ENCODE data around the gene MFSD11.
A peak's percentile ranks its signal among the peaks of the same experiment; 100 is the strongest.
"Not testable (repeated sequence)": the region's sequence is repeated elsewhere in the genome, so short reads cannot be mapped to it uniquely, and the experiment has no call there.

The MFSD11 gene

DNA sequence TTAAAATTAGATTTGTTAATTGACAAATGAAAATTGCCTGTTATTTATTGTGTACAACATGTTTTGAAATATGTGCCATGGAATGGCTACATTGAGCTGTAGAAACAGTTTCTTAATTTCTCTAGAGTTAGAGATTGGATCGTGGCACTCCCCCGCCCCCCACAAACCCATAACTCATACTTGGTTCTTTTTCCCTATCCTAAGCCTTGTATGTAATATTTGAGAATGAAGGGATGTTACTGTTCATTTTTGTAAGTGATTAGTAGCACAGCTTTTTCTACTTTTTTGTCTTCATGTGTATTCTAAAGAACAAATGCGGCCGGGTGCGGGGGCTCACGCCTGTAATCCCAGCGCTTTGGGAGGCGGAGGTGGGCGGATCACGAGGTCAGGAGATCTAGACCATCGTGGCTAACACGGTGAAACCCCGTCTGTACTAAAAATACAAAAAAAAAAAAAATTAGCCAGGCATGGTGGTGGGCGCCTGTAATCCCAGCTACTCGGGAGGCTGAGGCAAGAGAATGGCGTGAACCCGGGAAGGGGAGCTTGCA is 1.7 kb downstream of the MFSD11 start:
- not testable (repeated sequence) for H3K27me3 Mint-ChIP-seq (ENCODE audit: low read depth)
- peaks cover 34% of the 10 kb centered on the region for H3K36me3 Mint-ChIP-seq (ENCODE audit: low read depth)

DNA sequence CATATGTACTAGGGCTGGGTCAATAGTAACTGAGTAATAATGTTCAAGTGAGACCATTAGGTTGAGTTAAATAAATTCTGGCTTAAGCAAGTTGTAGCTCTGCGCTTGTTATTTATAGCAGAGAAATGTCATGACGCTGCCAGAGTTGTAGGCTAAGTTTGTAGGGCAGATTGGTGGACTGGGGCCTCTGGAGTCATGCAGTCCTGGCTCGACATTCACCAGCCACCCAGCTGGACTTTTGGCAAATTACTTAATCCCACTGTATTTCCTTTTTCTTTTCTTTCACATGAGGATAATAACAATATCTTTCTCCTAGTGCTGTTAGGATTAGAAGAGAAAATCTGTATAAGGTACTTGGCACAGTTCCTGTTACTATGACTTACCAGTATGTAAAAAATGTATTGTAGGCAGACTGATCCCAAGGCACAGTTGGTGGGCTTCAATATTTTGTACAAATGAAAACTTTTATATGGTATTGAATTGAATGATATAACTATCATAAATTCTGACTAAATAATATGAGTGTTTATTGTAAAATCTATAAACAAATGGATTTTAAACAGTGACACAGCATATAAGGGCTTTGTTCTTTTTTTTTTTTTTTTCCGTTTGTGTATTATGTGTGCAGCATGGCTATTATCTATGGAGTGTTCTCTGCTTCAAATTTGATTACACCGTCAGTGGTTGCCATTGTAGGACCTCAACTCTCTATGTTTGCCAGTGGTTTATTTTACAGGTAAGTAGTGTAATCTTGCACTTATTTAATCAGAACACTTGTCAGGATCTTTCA is 2.6 kb downstream of the MFSD11 start:
- DNase-seq (ENCODE audit: low spot score), result no peak
- Mint-ChIP-seq H3K36me3 (ENCODE audit: low read depth) (peaks cover 34% of the 10 kb centered on the region), H3K9me3 (no peaks in the 10 kb centered on the region), H3K4me1 (ENCODE audit: low read depth) (peaks cover 18% of the 10 kb centered on the region), H3K27ac (no peak overlapping the region), H3K4me3 (no peak overlapping the region), H3K27me3 (ENCODE audit: low read depth) (no peaks in the 10 kb centered on the region)

More for the DNA sequence above, 1.7 kb downstream of the MFSD11 start:
- H3K27ac Mint-ChIP-seq; H3K9me3 Mint-ChIP-seq; H3K4me3 Mint-ChIP-seq; DNase-seq (ENCODE audit: low spot score): not testable (repeated sequence)
- peaks cover 18% of the 10 kb centered on the region for H3K4me1 Mint-ChIP-seq (ENCODE audit: low read depth)

DNA sequence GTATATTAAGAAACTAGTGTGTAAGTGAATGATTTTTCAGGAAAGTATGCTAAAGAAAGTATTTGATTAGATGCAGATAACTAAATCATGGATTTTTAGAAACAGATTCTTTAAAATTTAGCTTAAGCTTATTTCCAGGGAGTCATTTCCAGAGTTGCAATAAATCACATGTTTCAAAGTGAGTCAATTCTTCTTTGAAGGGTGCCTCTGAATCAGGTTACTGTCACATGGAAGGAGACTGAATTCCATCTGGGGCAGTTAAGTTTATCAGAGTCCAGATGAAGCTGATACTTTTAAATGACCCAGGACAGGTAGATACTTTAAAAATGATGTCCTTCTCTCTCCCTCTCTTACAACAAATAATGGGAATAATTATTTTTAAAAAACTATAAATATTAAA is 5.0 kb downstream of the MFSD11 start:
- no peaks in the 10 kb centered on the region for H3K27me3 Mint-ChIP-seq (ENCODE audit: low read depth)
- no peaks in the 10 kb centered on the region for H3K9me3 Mint-ChIP-seq
- no peak for DNase-seq (ENCODE audit: low spot score)
- no peak overlapping the region for H3K4me3 Mint-ChIP-seq
- H3K4me1 Mint-ChIP-seq (ENCODE audit: low read depth), result peaks cover 19% of the 10 kb centered on the region
- no peak overlapping the region for H3K27ac Mint-ChIP-seq
- H3K36me3 Mint-ChIP-seq (ENCODE audit: low read depth), result peaks cover 37% of the 10 kb centered on the region

DNA sequence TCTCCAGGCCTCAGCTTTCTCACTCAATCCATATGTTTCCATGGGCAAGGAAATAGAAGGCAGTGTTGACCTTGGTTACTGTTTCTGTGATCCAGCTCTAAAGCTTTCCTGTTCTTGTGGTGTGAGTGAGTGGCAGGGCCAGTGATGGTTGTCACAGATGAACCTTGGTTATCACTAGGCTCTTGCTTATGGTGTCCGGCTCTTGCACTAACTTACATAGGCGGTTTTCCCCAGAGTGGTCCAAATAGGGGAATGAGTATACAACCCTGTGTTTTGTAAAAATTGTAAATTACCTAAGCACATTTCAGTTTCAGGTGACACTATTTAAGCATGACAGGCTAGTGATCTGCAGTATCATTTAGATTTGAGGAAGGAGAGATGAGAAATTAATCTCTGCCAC is 6.8 kb downstream of the MFSD11 start:
- DNase-seq (ENCODE audit: low spot score), result no peak
- H3K27ac Mint-ChIP-seq, result no peak overlapping the region
- no peak overlapping the region for H3K4me3 Mint-ChIP-seq
- no peaks in the 10 kb centered on the region for H3K27me3 Mint-ChIP-seq (ENCODE audit: low read depth)
- H3K9me3 Mint-ChIP-seq, result no peaks in the 10 kb centered on the region
- H3K36me3 Mint-ChIP-seq (ENCODE audit: low read depth), result peaks cover 45% of the 10 kb centered on the region
- peaks cover 6% of the 10 kb centered on the region for H3K4me1 Mint-ChIP-seq (ENCODE audit: low read depth)

DNA sequence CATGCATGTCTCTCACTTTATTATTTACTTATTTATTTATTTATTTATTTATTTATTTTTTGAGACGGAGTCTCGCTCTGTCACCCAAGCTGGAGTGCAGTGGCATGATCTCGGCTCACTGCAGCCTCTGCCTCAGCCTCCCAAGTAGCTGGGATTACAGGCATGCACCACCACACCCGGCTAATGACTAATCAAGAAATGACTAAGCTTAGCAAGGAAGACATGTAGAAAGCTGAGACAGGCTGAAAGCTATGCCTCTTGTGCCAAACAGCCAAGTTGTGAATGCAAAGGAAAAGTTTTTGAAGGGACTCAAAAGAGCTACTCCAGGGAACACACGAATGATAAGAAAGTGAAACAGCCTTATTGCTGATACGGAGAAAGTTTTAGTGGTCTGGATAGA is 7.9 kb downstream of the MFSD11 start:
- DNase-seq (ENCODE audit: low spot score); H3K27ac Mint-ChIP-seq; H3K4me3 Mint-ChIP-seq; H3K4me1 Mint-ChIP-seq (ENCODE audit: low read depth); H3K27me3 Mint-ChIP-seq (ENCODE audit: low read depth); H3K9me3 Mint-ChIP-seq: not testable (repeated sequence)
- H3K36me3 Mint-ChIP-seq (ENCODE audit: low read depth), result peaks cover 48% of the 10 kb centered on the region

DNA sequence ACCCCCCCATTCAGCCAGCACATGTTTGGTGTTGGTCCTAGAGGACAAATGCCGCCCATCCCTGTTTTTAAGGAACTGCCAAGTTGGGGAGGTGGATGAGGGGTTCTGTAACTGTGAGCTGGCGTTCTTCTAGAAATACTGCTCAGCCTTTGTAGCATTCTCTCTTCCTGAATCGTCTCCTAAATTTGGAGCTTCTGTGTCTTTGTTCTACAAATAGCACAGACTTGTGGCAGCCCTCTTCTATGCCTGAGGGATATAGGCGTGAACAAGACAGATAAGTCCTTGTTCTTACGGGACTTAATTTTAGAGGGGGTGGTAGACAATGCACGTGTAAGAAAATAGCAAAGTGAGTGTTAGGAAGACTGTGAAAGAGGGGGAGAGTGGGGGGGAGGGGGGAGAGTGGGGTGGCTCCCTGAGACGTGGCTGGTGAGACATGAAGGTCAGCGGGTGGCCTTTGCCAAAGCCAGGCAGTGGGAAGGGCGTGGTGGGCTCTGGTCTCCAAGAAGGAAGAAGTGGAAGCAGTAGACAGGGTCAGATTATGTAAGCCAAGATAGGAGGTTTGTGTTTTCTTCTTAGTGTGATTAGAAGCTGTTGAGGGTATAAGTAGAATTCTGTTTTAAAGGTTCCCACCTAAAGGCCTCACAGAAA is 9.9 kb downstream of the MFSD11 start:
- H3K9me3 Mint-ChIP-seq, result no peaks in the 10 kb centered on the region
- peaks cover 43% of the 10 kb centered on the region for H3K36me3 Mint-ChIP-seq (ENCODE audit: low read depth)
- H3K4me3 Mint-ChIP-seq, result no peak overlapping the region
- DNase-seq (ENCODE audit: low spot score), result no peak
- no peak overlapping the region for H3K27ac Mint-ChIP-seq
- no peaks in the 10 kb centered on the region for H3K27me3 Mint-ChIP-seq (ENCODE audit: low read depth)
- H3K4me1 Mint-ChIP-seq (ENCODE audit: low read depth), result peaks cover 11% of the 10 kb centered on the region

DNA sequence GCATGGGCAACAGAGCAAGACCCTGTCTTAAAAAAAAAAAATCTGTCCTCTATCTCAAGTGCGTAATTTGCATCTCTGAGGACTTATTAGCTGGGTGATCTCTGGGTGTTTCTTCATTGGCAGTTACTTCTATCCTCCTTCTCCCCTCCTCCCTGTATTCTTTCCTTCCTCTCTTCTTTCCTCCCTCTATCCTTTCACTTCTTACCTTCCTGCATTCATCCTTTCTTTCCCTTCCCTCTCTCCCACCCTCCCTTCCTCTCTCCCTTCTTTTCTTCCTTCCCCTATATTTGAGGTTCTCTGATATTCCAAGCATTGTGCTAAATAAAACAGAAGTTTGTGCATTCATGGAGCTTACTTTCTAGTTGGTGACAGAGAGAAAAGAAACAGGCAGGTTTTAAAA is 10.7 kb downstream of the MFSD11 start:
- no peak for DNase-seq (ENCODE audit: low spot score)
- Mint-ChIP-seq H3K4me3 (no peak overlapping the region), H3K27ac (no peak overlapping the region), H3K36me3 (ENCODE audit: low read depth) (peaks cover 45% of the 10 kb centered on the region), H3K4me1 (ENCODE audit: low read depth) (peaks cover 19% of the 10 kb centered on the region), H3K9me3 (no peaks in the 10 kb centered on the region), H3K27me3 (ENCODE audit: low read depth) (no peaks in the 10 kb centered on the region)

DNA sequence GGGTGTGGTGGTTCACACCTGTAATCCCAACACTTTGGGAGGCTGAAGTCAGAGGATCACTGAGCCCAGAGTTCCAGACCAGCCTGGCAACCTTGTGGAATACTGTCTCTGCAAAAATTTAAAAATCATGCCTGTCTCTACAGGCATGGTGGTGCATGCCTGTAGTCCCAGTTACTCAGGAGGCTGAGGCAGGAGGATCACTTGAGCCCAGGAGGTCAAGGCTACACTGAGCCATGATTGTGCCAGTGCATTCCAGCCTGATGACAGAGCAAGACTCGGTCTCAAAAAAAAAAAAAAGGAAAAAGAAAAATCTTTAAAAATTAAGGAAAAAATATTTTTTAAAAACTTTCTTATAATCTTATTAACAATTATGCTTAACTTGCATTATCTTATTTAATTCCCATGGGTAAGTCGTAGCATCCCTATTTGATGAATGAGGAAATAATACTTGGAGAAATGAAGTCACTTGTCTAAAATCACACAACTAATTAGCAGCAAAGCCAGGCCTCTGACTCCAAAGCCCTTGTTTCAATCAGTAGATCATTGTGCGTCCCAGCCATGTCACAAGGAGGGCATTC is 13.6 kb downstream of the MFSD11 start:
- Mint-ChIP-seq H3K27me3 (ENCODE audit: low read depth) (no peaks in the 10 kb centered on the region), H3K9me3 (no peaks in the 10 kb centered on the region), H3K36me3 (ENCODE audit: low read depth) (peaks cover 28% of the 10 kb centered on the region), H3K4me1 (ENCODE audit: low read depth) (peaks cover 20% of the 10 kb centered on the region), H3K27ac (no peak overlapping the region), H3K4me3 (no peak overlapping the region)
- no peak for DNase-seq (ENCODE audit: low spot score)

DNA sequence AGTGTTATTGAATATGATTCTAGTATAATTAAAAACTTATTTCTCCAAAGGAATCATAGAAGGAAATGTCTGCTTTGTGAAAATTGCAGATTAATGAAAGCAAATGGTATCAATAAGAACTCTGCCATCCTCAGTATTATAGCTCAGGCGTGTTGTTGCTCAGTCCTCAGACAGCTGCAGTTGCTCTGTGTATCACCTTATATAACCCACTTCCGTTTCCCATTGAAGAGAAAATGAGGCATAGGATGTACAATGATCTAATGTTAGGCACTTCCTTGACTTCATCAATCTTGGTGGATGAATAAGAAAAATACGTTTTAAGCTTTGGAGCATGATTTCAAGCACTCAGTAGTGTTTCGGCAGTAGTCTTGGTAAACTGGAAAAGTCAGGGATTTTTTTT is 14.1 kb downstream of the MFSD11 start:
- Mint-ChIP-seq H3K4me1 (ENCODE audit: low read depth) (peaks cover 20% of the 10 kb centered on the region), H3K9me3 (no peaks in the 10 kb centered on the region), H3K27ac (peak overlapping the region; percentile 87), H3K36me3 (ENCODE audit: low read depth) (peaks cover 28% of the 10 kb centered on the region), H3K4me3 (peak overlapping the region; percentile 56), H3K27me3 (ENCODE audit: low read depth) (no peaks in the 10 kb centered on the region)
- DNase-seq (ENCODE audit: low spot score), result no peak

DNA sequence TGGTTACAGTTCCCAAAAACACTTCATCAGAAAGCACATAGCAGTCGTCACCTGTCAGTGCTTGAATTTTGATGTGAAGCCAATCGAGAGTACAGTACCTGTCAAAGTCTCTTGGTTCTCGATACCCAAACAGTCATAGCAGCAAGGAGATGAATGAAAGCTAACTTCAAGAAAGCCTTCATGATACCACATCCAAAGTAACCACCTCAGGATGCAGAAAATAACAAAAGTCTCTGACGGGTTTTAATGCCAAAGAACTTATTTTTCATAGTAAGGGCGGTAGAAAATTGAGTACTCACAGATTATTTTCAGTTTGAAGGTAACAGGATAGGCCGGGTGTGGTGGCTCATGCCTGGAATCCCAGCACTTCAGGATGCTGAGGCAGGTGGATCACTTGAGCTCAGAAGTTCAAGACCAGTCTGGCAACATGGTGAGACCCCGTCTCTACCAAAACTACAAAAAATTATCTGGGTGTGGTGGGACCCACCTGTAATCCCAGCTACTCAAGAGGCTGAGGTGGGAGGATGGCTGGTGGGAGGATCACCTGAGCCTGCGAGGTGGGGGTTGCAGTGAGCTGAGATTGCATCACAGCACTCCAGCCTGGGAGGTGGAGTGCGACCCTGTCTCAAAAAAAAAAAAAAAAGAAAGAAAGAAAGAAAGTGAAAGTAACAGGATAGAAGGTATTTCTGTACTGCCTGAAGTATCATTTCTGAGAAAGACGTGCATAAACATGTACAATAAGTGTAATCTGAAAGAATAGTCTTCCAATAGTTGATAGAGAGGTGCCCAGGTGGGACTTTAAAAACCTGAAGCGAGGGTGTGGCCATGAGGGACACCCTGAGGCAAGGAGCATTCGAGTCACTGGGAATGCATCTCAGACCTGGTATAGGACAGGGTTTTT is 15.4 kb downstream of the MFSD11 start:
- DNase-seq (ENCODE audit: low spot score), result no peak
- Mint-ChIP-seq H3K4me3 (peak overlapping the region; percentile 87), H3K36me3 (ENCODE audit: low read depth) (peaks cover 32% of the 10 kb centered on the region), H3K9me3 (no peaks in the 10 kb centered on the region), H3K4me1 (ENCODE audit: low read depth) (peaks cover 23% of the 10 kb centered on the region), H3K27me3 (ENCODE audit: low read depth) (no peaks in the 10 kb centered on the region), H3K27ac (peak overlapping the region; percentile 91)

DNA sequence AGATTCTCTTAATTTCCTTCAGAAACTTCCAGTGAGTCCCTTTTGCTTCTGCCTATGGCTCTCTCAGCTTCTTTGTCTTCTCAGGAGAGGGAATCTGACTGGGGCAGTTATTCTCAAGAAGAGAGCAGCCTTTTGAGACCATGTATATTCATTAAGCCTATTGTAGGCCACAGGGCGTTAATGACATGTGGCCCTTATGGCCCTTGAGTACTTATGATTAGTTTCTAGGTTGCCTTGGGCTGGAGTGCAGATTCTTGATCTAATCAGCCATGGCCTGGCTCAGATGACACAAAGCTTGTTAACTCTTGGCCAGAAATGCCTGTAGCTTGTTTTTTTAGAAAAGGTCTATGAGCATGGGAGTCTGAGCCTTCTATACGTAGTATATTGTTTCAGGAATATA is 17.4 kb downstream of the MFSD11 start:
- no peaks in the 10 kb centered on the region for H3K9me3 Mint-ChIP-seq
- no peaks in the 10 kb centered on the region for H3K27me3 Mint-ChIP-seq (ENCODE audit: low read depth)
- peaks cover 23% of the 10 kb centered on the region for H3K4me1 Mint-ChIP-seq (ENCODE audit: low read depth)
- peaks cover 27% of the 10 kb centered on the region for H3K36me3 Mint-ChIP-seq (ENCODE audit: low read depth)
- H3K4me3 Mint-ChIP-seq, result no peak overlapping the region
- H3K27ac Mint-ChIP-seq, result no peak overlapping the region
- DNase-seq (ENCODE audit: low spot score), result no peak

DNA sequence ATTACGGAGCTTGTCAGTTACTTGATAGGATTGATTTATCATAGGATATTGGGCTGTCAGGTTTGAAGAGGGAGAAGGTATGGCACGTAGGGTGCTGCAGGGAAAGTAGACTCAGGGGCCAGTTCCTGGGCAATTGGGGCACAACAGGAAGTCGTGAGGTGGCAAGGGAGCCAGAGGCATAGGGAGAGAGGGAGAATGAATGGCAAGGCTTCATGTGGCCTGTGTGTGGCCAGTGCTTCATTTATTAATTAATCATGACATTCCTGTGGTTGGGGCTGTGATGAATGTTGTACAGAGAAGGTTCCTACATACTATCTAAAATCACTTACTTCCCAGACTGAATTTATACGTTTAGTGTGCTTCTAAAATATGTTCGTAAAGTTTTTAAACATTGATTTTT is 19.3 kb downstream of the MFSD11 start:
- Mint-ChIP-seq H3K4me3 (no peak overlapping the region), H3K4me1 (ENCODE audit: low read depth) (peaks cover 20% of the 10 kb centered on the region)

DNA sequence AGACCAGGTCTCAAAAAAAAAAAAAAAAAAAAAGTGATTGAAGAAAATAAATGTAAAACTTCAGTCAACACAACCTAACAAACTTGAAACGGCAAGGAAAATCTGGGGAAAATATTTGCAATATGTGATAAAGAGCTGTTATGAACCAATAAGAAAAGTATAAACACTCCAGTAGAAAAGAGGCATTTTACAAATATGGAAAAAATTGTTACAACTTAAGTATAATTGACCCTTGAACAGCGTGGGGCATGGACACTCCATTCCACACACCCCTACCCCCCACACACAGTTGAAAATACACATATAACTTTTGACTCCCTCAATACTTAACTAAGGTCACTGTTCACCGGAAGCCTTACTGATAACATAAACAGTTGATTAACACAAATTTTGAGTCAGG is 20.7 kb downstream of the MFSD11 start:
- H3K27ac Mint-ChIP-seq, result no peak overlapping the region
- peaks cover 22% of the 10 kb centered on the region for H3K36me3 Mint-ChIP-seq (ENCODE audit: low read depth)
- no peak for DNase-seq (ENCODE audit: low spot score)
- no peaks in the 10 kb centered on the region for H3K27me3 Mint-ChIP-seq (ENCODE audit: low read depth)
- peaks cover 8% of the 10 kb centered on the region for H3K4me1 Mint-ChIP-seq (ENCODE audit: low read depth)
- H3K4me3 Mint-ChIP-seq, result no peak overlapping the region
- no peaks in the 10 kb centered on the region for H3K9me3 Mint-ChIP-seq

More for the DNA sequence above, 19.3 kb downstream of the MFSD11 start:
- Mint-ChIP-seq H3K36me3 (ENCODE audit: low read depth) (peaks cover 27% of the 10 kb centered on the region), H3K27me3 (ENCODE audit: low read depth) (no peaks in the 10 kb centered on the region), H3K9me3 (no peaks in the 10 kb centered on the region), H3K27ac (no peak overlapping the region)
- DNase-seq (ENCODE audit: low spot score), result no peak
